ENCODE results near the gene MRPL24. TPM values are rescaled to one million over a fixed set of nuclear protein-coding genes. Genes with fewer than 3 reads are reported as not detected.

MRPL24 gene
- total and polyA plus RNA-seq, 2 of the 13 experiments (the other 11 are each of a cell fraction or from before 2014, with no cell fraction given), result 38.1 to 42.9 TPM

DNA sequence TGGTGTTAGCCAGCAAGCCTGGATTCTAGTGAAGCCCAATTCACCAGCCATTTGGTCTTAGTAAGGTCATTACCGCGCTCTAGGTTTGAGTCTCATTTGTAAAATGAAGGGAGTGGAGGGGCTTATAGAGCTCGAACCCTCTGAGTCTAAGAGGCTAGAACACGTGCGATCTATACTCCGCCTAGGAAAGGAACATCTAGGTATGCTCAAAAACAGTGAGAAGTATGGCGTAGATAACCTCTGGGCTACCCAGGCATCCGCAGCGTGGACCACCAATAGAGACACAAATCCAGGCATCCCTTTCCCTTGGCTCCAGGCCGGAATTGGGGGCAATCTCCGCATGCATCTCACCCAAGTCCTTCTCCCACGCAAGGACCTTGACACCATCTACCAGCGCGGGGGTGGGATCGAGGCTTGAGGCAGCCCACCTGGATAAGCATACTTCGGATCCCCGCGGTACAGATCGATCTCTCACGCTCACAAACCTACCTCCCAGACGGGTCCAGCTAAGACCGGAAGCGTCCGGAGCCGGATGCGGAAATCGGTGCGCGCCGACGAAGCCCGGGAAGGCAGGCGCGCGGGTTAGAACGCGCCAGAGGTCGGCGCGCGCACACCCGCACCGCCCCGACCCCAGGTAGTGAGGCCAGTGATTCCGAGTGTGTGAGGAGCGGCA lies 12.8 kb downstream of the MRPL24 start, which contains the start of gene METTL25B (continued):
- TF ChIP-seq ZNF160 (CRISPR knock-in tag; IDR thresholded peaks at IDR 0.05) (no peak), RFX1 (IDR thresholded peaks at IDR 0.05) (no peak), GATAD2A (CRISPR knock-in tag; IDR thresholded peaks at IDR 0.05) (no peak; the same call in 1 of the 2 replicates), HDAC2 (CRISPR knock-in tag; IDR thresholded peaks at IDR 0.05) (no peak; the same call in 1 of the 2 replicates), AGO2 (optimal IDR thresholded peaks at IDR 0.05; ENCODE audit: low read depth, low read length) (no peak), ELF1 (CRISPR knock-in tag; IDR thresholded peaks at IDR 0.05) (peak; percentile 86; the same call in 1 of the 2 replicates), TEAD3 (CRISPR knock-in tag; optimal IDR thresholded peaks at IDR 0.05; ENCODE audit: borderline replicate concordance) (no peak), ZNF781 (CRISPR knock-in tag; IDR thresholded peaks at IDR 0.05; ENCODE audit: borderline replicate concordance, not compliant biosample characterization) (no peak), ZNF879 (CRISPR knock-in tag; IDR thresholded peaks at IDR 0.05) (no peak), EZH2 (conservative IDR thresholded peaks at IDR 0.05; ENCODE audit: low read depth, low read length) (no peak), KLF13 (CRISPR knock-in tag; IDR thresholded peaks at IDR 0.05) (no peak), RAD21 (CRISPR knock-in tag; IDR thresholded peaks at IDR 0.05) (no peak), FOXM1 (CRISPR knock-in tag; IDR thresholded peaks at IDR 0.05) (no peak), KLF12 (CRISPR knock-in tag; IDR thresholded peaks at IDR 0.05; ENCODE audit: borderline replicate concordance) (no peak), FOSL2 (CRISPR knock-in tag; IDR thresholded peaks at IDR 0.05) (no peak), FIP1L1 (IDR thresholded peaks at IDR 0.05; ENCODE audit: borderline replicate concordance, insufficient read depth, low read depth, low read length) (no peak), ZNF552 (CRISPR knock-in tag; IDR thresholded peaks at IDR 0.05; ENCODE audit: borderline replicate concordance) (no peak), NFKBIZ (CRISPR knock-in tag; IDR thresholded peaks at IDR 0.05) (no peak), ARNTL (CRISPR knock-in tag; IDR thresholded peaks at IDR 0.05) (0 out of 2 replicates have a peak, but pooled peaks have one; percentile 28), CC2D1A (CRISPR knock-in tag; IDR thresholded peaks at IDR 0.05) (no peak), HOXA7 (CRISPR knock-in tag; IDR thresholded peaks at IDR 0.05) (no peak), NKX3-1 (CRISPR knock-in tag; IDR thresholded peaks at IDR 0.05) (no peak)
- TF ChIP-seq, protein P1, sequence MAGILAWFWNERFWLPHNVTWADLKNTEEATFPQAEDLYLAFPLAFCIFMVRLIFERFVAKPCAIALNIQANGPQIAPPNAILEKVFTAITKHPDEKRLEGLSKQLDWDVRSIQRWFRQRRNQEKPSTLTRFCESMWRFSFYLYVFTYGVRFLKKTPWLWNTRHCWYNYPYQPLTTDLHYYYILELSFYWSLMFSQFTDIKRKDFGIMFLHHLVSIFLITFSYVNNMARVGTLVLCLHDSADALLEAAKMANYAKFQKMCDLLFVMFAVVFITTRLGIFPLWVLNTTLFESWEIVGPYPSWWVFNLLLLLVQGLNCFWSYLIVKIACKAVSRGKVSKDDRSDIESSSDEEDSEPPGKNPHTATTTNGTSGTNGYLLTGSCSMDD (CRISPR knock-in tag; IDR thresholded peaks at IDR 0.05), result no peak
- TF ChIP-seq, protein P2, sequence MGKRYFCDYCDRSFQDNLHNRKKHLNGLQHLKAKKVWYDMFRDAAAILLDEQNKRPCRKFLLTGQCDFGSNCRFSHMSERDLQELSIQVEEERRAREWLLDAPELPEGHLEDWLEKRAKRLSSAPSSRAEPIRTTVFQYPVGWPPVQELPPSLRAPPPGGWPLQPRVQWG (CRISPR knock-in tag; IDR thresholded peaks at IDR 0.05; ENCODE audit: borderline replicate concordance, low read depth), result no peak
- TF ChIP-seq, protein P3, sequence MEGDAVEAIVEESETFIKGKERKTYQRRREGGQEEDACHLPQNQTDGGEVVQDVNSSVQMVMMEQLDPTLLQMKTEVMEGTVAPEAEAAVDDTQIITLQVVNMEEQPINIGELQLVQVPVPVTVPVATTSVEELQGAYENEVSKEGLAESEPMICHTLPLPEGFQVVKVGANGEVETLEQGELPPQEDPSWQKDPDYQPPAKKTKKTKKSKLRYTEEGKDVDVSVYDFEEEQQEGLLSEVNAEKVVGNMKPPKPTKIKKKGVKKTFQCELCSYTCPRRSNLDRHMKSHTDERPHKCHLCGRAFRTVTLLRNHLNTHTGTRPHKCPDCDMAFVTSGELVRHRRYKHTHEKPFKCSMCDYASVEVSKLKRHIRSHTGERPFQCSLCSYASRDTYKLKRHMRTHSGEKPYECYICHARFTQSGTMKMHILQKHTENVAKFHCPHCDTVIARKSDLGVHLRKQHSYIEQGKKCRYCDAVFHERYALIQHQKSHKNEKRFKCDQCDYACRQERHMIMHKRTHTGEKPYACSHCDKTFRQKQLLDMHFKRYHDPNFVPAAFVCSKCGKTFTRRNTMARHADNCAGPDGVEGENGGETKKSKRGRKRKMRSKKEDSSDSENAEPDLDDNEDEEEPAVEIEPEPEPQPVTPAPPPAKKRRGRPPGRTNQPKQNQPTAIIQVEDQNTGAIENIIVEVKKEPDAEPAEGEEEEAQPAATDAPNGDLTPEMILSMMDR (CRISPR knock-in tag; IDR thresholded peaks at IDR 0.05), result no peak
- TF ChIP-seq, protein P4, sequence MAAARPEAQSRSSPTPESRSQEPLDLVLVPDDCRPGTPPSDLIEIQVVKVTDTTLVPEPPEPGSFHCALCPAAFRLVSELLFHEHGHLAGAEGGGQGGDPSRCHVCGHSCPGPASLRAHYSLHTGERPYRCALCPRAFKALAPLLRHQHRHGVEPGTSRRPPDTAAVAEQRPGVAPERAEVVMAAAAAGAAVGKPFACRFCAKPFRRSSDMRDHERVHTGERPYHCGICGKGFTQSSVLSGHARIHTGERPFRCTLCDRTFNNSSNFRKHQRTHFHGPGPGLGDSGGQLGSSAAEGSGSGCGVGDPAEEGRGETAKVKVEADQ (CRISPR knock-in tag; IDR thresholded peaks at IDR 0.05; ENCODE audit: borderline replicate concordance), result peak; percentile 31; the same call in 1 of the 2 replicates
- TF ChIP-seq, protein P5, sequence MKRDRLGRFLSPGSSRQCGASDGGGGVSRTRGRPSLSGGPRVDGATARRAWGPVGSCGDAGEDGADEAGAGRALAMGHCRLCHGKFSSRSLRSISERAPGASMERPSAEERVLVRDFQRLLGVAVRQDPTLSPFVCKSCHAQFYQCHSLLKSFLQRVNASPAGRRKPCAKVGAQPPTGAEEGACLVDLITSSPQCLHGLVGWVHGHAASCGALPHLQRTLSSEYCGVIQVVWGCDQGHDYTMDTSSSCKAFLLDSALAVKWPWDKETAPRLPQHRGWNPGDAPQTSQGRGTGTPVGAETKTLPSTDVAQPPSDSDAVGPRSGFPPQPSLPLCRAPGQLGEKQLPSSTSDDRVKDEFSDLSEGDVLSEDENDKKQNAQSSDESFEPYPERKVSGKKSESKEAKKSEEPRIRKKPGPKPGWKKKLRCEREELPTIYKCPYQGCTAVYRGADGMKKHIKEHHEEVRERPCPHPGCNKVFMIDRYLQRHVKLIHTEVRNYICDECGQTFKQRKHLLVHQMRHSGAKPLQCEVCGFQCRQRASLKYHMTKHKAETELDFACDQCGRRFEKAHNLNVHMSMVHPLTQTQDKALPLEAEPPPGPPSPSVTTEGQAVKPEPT (CRISPR knock-in tag; IDR thresholded peaks at IDR 0.05; ENCODE audit: low read depth), result no peak

Measured in HepG2 (cell line).